ENCODE results near the gene DRGX.

DNA sequence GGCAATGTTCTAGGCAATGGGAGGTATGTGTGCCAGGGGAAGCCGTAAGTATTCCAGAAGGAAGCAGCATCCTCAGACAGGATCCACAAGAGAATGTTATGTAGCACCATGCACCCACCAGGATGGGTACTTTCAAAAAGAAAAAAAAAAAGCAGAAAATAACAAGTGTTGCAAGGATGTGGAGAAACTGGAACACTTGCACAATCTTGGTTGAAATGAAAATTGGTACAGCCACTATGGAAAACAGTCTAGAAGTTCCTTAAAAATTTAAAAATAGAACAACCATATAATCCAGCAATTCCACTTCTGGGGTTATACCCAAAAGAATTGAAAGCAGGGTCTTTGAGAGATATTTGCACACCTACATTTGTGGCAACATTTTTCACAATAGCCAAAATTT is 76.7 kb downstream of the DRGX start:
- TF ChIP-seq, protein P1, sequence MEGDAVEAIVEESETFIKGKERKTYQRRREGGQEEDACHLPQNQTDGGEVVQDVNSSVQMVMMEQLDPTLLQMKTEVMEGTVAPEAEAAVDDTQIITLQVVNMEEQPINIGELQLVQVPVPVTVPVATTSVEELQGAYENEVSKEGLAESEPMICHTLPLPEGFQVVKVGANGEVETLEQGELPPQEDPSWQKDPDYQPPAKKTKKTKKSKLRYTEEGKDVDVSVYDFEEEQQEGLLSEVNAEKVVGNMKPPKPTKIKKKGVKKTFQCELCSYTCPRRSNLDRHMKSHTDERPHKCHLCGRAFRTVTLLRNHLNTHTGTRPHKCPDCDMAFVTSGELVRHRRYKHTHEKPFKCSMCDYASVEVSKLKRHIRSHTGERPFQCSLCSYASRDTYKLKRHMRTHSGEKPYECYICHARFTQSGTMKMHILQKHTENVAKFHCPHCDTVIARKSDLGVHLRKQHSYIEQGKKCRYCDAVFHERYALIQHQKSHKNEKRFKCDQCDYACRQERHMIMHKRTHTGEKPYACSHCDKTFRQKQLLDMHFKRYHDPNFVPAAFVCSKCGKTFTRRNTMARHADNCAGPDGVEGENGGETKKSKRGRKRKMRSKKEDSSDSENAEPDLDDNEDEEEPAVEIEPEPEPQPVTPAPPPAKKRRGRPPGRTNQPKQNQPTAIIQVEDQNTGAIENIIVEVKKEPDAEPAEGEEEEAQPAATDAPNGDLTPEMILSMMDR (IDR thresholded peaks at IDR 0.05): no peak
- TF ChIP-seq POLR2A (IDR thresholded peaks at IDR 0.05; ENCODE audit: low read depth): no peak
- no peak for TF ChIP-seq POLR2AphosphoS5 (IDR thresholded peaks at IDR 0.05)
- no peak for TF ChIP-seq EP300 (IDR thresholded peaks at IDR 0.05)

All from esophagus muscularis mucosa (tissue), 4 donors.